ENCODE results near the gene TRA2A. TPM values are rescaled to one million over a fixed set of nuclear protein-coding genes. Genes with fewer than 3 reads are reported as not detected.

Gene TRA2A
- total RNA-seq, 3 donors from 2014 or later = 40.3 to 72.9 (median 46.2) TPM

GRCh38 chr7:23462846-23463245 lies 68.9 kb downstream of the TRA2A start:
- peaks cover 0 to 69% of the 10 kb centered on the region in 2 donors for H3K27me3 ChIP-seq
- intact Hi-C loops (cut with DNase I; ENCODE audit: low total_unique reads) = no loop called here
- H3K4me1 ChIP-seq = no peaks in the 10 kb centered on the region
- no peaks in the 10 kb centered on the region for H3K36me3 ChIP-seq
- no peak overlapping the region for H3K4me3 ChIP-seq
- H3K9me3 ChIP-seq = no peaks in the 10 kb centered on the region
- no peak for TF ChIP-seq CTCF (IDR thresholded peaks at IDR 0.05)
- no peak for TF ChIP-seq POLR2A (IDR thresholded peaks at IDR 0.05)
- no peak for TF ChIP-seq POLR2AphosphoS5 (IDR thresholded peaks at IDR 0.05)
- no peak for DNase-seq (ENCODE audit: low spot score in 2 of 2)
- H3K27ac ChIP-seq = no peak overlapping the region

- H3K4me3 ChIP-seq = no peak overlapping the region
- DNase-seq (ENCODE audit: low spot score in 2 of 2) = no peak
- intact Hi-C loops (cut with DNase I; ENCODE audit: low total_unique reads) = no loop called here
- H3K27ac ChIP-seq = no peak overlapping the region
- H3K9me3 ChIP-seq = no peaks in the 10 kb centered on the region
- no peaks in the 10 kb centered on the region for H3K4me1 ChIP-seq
- H3K36me3 ChIP-seq = no peaks in the 10 kb centered on the region
- H3K27me3 ChIP-seq = peaks cover 0 to 47% of the 10 kb centered on the region in 2 donors
- no peak for TF ChIP-seq CTCF (IDR thresholded peaks at IDR 0.05)
- TF ChIP-seq POLR2A (IDR thresholded peaks at IDR 0.05) = no peak
Measured at GRCh38 chr7:23458044-23458443, 73.7 kb downstream of the TRA2A start.

GRCh38 chr7:23456093-23456492 lies 75.7 kb downstream of the TRA2A start:
- intact Hi-C loops (cut with DNase I; ENCODE audit: low total_unique reads) = no loop called here
- TF ChIP-seq CTCF (IDR thresholded peaks at IDR 0.05) (no peak), POLR2A (IDR thresholded peaks at IDR 0.05) (no peak), POLR2AphosphoS5 (IDR thresholded peaks at IDR 0.05) (no peak)
- H3K9me3 ChIP-seq = no peaks in the 10 kb centered on the region
- H3K27ac ChIP-seq = no peak overlapping the region
- no peaks in the 10 kb centered on the region for H3K4me1 ChIP-seq
- no peaks in the 10 kb centered on the region for H3K36me3 ChIP-seq
- no peak for DNase-seq (ENCODE audit: low spot score in 2 of 2)
- no peak overlapping the region for H3K4me3 ChIP-seq
- peaks cover 0 to 44% of the 10 kb centered on the region in 2 donors for H3K27me3 ChIP-seq

- intact Hi-C loops (cut with DNase I; ENCODE audit: low total_unique reads) = no loop called here
- Histone ChIP-seq H3K27ac (no peak overlapping the region), H3K36me3 (no peaks in the 10 kb centered on the region), H3K4me3 (no peak overlapping the region), H3K9me3 (no peaks in the 10 kb centered on the region), H3K4me1 (no peaks in the 10 kb centered on the region), H3K27me3 (peaks cover 0 to 42% of the 10 kb centered on the region in 2 donors)
- DNase-seq (ENCODE audit: low spot score in 2 of 2) = no peak
- no peak for TF ChIP-seq CTCF (IDR thresholded peaks at IDR 0.05)
- no peak for TF ChIP-seq POLR2A (IDR thresholded peaks at IDR 0.05)
- TF ChIP-seq POLR2AphosphoS5 (IDR thresholded peaks at IDR 0.05) = no peak
Measured at GRCh38 chr7:23454881-23455526, 76.8 kb downstream of the TRA2A start.

Other genes with a start within 250 kb of the TRA2A start
- 10 to 100 TPM; 40.3 to 48.4 (median 45.0) TPM for gene MALSU1, start 232.6 kb downstream of the TRA2A start, total RNA-seq
- 1 to 10 TPM in 1 of 3 donors, under 1 TPM in 1, not detected in 1; 0.59 to 3.5 TPM for gene IGF2BP3, start 61.5 kb downstream of the TRA2A start, total RNA-seq
- 10 to 100 TPM; 18.7 to 35.4 (median 24.6) TPM for gene CCDC126, start 65.4 kb upstream of the TRA2A start, total RNA-seq
- gene FAM221A, start 148.2 kb upstream of the TRA2A start, total RNA-seq = 10 to 100 TPM; 12.2 to 18.1 (median 13.1) TPM
- 1 to 10 TPM in 2 of 3 donors, under 1 TPM in 1; 0.64 to 1.3 (median 1.2) TPM for gene STK31, start 178.2 kb upstream of the TRA2A start, total RNA-seq